NB4 (cell line): ENCODE results near the gene XCR1.

Source experiments
- MAX ChIP-seq: IDR thresholded peaks from 2 replicates; pipeline ENCODE4 v1.6.1; 2011; ENCODE audit warnings: low read depth, low read length
- MYC ChIP-seq: IDR thresholded peaks from 2 replicates; pipeline ENCODE4 v1.6.1; 2011; ENCODE audit warnings: low read depth, low read length
- TF ChIP-seq, protein P1 (sequence below): IDR thresholded peaks from one replicate; pipeline ENCODE4 v1.5.1; 2012; ENCODE audit warnings: low read depth, low read length

- TF ChIP-seq, protein P1, sequence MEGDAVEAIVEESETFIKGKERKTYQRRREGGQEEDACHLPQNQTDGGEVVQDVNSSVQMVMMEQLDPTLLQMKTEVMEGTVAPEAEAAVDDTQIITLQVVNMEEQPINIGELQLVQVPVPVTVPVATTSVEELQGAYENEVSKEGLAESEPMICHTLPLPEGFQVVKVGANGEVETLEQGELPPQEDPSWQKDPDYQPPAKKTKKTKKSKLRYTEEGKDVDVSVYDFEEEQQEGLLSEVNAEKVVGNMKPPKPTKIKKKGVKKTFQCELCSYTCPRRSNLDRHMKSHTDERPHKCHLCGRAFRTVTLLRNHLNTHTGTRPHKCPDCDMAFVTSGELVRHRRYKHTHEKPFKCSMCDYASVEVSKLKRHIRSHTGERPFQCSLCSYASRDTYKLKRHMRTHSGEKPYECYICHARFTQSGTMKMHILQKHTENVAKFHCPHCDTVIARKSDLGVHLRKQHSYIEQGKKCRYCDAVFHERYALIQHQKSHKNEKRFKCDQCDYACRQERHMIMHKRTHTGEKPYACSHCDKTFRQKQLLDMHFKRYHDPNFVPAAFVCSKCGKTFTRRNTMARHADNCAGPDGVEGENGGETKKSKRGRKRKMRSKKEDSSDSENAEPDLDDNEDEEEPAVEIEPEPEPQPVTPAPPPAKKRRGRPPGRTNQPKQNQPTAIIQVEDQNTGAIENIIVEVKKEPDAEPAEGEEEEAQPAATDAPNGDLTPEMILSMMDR, result no peak
- TF ChIP-seq MAX (no peak), MYC (no peak)
Observed at GRCh38 chr3:46007280-46007679, 20.0 kb downstream of the XCR1 start.
